Measurements from ENCODE around the gene LRRFIP1.
A peak's percentile ranks its signal among the peaks of the same experiment; 100 is the strongest.
"Not testable (repeated sequence)": the region's sequence is repeated elsewhere in the genome, so short reads cannot be mapped to it uniquely, and the experiment has no call there.

Gene LRRFIP1

DNA sequence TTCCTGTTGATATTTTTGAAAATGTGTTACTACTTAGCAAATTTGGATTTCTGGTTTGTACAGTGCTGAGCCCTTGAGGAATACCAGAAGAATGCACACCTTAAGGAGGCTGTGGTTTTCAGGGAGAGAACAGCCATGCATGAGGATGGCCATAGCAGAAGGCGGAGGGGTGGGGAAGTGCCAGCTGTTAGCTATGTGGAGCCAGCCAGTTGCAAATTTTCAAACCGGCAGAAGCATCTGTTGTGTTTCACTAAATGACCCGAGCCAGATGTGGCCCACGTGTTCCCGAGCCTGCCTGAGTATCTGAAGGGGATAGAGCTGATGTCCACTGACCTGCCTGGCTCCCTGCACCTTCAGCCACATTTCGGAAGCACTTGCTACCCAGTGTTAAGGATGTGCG, 154.8 kb downstream of the LRRFIP1 start:
- no peak for DNase-seq (ENCODE audit: low spot score)

DNA sequence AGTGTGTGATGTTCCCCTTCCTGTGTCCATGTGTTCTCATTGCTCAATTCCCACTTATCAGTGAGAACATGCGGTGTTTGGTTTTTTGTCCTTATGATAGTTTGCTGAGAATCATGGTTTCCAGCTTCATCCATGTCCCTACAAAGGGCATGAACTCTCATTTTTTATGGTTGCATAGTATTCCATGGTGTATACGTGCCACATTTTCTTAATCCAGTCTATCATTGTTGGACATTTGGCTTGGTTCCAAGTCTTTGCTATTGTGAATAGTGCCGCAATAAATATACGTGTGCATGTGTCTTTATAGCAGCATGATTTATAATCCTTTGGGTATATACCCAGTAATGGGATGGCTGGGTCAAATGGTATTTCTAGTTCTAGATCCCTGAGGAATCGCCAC, 156.3 kb downstream of the LRRFIP1 start:
- DNase-seq (ENCODE audit: low spot score): not testable (repeated sequence)

GRCh38 chr2:237786936-237787335, 159.5 kb downstream of the LRRFIP1 start:
- no peak for DNase-seq (ENCODE audit: low spot score)

DNA sequence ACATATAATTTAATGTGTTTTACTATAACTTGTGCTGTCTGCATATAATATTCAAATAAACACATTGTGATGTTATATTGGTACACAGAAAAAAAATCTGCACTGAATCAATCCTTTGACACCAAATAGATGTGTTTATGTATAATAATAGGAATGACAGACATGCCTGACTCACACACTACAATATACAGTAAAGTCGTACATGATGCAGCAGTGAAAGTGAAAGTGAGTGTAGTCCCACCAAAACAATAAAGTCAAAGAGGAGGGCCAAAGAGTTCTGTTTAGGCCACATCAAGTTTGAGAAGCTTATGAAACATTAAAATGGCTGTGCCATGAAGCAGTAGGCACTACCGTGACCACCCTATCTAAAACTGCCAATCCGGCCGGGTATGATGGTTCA, 163.0 kb downstream of the LRRFIP1 start:
- DNase-seq (ENCODE audit: low spot score): peak; percentile 9

- no peak for DNase-seq (ENCODE audit: low spot score)
These were observed 164.8 kb downstream of the LRRFIP1 start for GRCh38 chr2:237791977-237792727.

DNA sequence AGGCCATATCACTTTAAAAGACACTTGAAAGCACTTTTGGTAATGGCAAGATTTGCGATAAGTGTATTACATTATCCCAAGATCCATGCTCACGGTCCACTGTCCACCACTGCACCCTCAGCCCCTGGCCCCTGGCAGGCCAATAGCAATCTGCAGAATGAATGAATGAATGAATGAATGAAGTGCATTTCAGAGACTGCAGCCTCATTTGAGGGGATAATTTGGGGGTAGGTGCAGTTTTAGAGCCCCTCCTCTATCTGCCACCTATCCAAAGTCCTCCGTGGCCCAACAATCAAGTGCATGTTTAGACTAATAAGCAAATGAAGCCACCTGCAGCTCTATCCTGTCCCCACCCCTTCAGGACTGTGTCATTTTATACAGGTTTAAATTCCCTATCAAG, 169.9 kb downstream of the LRRFIP1 start:
- no peak for DNase-seq (ENCODE audit: low spot score)

DNA sequence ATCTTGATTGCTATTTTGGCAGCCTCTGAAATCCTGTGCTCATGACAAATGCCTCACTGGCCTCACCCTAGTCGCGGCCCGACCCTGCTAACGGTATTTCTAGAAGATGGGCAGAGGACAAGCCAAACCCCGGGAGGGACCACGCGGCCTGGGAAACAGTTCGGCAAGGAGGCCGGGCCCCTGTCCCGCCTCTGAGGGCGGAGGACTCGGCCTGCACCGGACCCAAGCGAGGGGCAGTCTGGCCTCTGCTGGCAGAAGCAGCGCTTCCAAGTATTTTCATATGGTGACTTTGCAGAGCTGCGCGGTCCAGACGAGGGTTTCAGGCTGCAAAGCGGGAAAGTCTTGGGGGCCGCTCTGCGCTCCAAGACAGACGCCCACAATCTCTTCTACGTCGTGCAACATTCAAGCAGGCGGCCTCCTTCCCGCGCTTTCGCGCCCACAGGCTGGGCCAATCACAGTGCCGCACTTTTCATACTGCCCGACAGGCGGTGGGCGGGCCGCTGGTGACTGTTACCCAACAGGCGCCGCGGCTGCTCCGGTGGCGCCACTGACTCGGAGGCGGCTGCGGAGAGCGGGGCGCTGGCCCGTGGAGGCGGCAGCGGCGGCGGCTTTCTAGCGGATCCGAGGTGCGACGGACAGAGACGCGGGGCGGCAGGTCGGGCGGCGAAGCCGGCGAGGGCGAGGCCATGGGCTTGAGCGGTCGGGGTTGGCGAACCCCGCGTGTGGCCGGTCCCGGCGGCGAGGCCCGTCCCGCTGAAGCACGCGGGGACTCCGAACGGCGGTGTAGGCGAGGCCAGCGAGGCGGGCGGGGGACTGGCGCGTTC, 171.1 kb downstream of the LRRFIP1 start, which contains the start of gene RBM44:
Gene RBM44, plus strand, starts transcription at position 544 of the 824 bp plus-strand sequence. CDS start 14,831 bp downstream, outside the sequence.
- no peak for DNase-seq (ENCODE audit: low spot score)

- no peak for DNase-seq (ENCODE audit: low spot score)
These were observed 171.7 kb downstream of the LRRFIP1 start for GRCh38 chr2:237799060-237799428.

DNA sequence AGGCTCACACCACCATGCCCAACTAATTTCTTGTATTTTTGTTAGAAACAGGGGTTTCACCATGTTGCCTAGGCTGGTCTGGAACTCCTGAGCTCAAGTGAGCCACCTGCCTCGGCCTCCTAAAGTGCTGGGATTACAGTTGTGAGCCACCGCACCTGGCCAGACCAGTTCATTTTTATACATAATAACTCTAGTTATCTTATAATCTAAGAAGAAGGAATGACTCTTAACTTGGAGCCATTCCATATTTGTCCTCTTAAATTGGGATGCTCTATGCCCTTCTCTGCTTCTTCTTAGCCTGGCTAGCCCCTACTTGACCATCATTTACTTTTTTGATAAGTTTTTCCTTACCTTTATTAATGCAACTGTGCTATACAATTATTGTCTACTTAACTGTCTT, 174.1 kb downstream of the LRRFIP1 start:
- DNase-seq (ENCODE audit: low spot score): no peak

DNA sequence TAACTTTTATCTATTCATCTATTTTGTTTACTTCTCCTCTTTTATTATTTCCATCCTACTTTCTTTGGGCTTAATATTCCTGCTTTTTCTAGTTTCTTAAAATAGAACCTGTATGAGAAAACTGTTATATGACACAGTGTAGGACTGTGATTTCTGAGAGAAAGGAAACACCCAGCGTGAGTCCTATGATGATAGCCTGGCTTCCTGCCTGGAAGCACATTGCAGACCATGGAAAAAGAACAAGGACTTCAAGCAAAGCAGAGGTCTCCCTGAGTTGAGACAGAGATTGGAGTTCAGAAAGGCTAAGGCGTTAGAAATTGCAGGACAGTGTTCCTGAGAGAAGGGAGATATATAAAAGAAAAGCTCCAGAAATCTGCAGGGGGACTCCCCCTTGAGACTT, 178.9 kb downstream of the LRRFIP1 start:
- peak; percentile 28 for DNase-seq (ENCODE audit: low spot score)

GRCh38 chr2:237815637-237816036, 188.2 kb downstream of the LRRFIP1 start:
- DNase-seq (ENCODE audit: low spot score): no peak

GRCh38 chr2:237816531-237816930, 189.1 kb downstream of the LRRFIP1 start:
- no peak for DNase-seq (ENCODE audit: low spot score)

DNA sequence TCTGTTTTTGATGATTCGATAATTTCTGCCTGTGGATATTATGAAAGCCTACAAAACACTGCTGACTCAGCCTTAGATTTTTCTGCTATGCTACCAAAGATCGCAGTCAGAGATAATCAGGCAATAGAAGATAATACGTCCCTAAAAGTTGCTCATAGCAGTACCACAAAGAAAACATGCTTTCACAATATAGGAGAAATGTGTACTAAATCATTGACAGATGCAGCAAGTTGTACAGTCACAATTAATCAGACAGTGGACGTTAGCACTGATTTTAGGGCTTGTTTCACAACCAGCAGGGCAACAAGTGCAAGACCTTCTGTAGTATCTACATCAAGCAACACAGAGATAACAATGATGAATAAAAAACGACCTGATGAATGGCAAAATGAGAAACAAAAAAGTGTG, 190.7 kb downstream of the LRRFIP1 start:
- DNase-seq (ENCODE audit: low spot score): no peak

DNA sequence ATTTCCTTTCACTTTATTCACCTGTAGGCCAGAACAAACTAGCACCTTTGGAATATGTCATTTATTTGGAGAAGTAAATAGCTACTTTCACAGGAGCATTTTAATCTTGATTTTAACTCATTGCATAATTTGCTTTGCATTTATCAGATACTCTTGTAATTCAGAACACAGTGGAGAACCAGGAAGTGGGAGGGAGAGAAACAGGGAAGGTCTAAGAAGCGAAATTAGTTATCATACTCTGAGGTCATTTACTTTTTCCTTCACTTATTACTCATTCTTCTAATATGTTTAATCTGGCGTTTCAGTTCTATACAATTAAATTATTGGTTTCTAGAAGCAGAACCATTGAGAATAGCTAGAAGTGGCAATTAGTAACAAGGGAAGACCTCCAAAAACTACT, 191.8 kb downstream of the LRRFIP1 start:
- DNase-seq (ENCODE audit: low spot score): no peak

GRCh38 chr2:237820421-237820820, 193.0 kb downstream of the LRRFIP1 start:
- DNase-seq (ENCODE audit: low spot score): no peak

DNA sequence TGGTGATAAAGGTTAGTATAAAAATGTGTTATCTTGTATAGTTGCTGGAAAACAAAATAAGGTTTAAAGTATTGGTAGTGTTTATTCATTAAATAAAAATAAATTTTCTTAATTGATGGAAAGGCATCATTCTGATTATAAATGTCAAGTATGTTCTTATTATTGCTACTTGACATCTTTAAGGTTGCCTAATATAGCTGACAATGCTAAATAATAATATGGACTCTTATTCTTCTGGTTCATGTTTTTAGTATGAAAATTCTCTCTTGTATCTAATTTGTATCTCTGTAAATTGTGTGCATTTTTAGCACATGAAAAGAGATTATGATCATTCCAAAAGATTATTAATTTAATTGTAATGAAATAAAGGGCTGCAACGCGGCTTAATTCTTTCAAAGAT, 196.2 kb downstream of the LRRFIP1 start:
- no peak for DNase-seq (ENCODE audit: low spot score)

GRCh38 chr2:237824085-237824484, 196.7 kb downstream of the LRRFIP1 start:
- no peak for DNase-seq (ENCODE audit: low spot score)

GRCh38 chr2:237827421-237827987, 200.1 kb downstream of the LRRFIP1 start:
- no peak for DNase-seq (ENCODE audit: low spot score)

All from COLO829 (cell line).